NB4 (cell line): ENCODE data around the gene CDC26.

Source experiments
- CTCF ChIP-seq: IDR thresholded peaks from one replicate; pipeline ENCODE4 v1.5.1; 2012; ENCODE audit warnings: low read depth, low read length
- MAX ChIP-seq: IDR thresholded peaks from 2 replicates; pipeline ENCODE4 v1.6.1; 2011; ENCODE audit warnings: low read depth, low read length
- MYC ChIP-seq: IDR thresholded peaks from 2 replicates; pipeline ENCODE4 v1.6.1; 2011; ENCODE audit warnings: low read depth, low read length
- POLR2A ChIP-seq: IDR thresholded peaks from 2 replicates; pipeline ENCODE4 v1.6.1; 2011; ENCODE audit warnings: mild to moderate bottlenecking; ENCODE audit not compliant: insufficient read length; ENCODE audit errors: extremely low read depth

GRCh38 chr9:113222482-113222841, 52.9 kb downstream of the CDC26 start:
- no peak for TF ChIP-seq CTCF
- TF ChIP-seq MAX = no peak
- TF ChIP-seq POLR2A = no peak
- no peak for TF ChIP-seq MYC
